Measurements from ENCODE around the gene CDH23. TPM values are rescaled to one million over a fixed set of nuclear protein-coding genes. Genes with fewer than 3 reads are reported as not detected.

Gene CDH23
- total RNA-seq, 2 experiments from 2014 or later, result 4.0 to 4.5 TPM

- peaks cover 9% of the 10 kb centered on the region for H3K9me3 Mint-ChIP-seq
- peak overlapping the region; percentile 52 for H3K27ac Mint-ChIP-seq
- H3K4me3 Mint-ChIP-seq, result no peak overlapping the region
- ChIA-PET POLR2A (no interaction called here), CTCF (interaction anchor here (0.9 to 2.3 kb wide), 3 partner anchors 8 to 40 kb away, joined by 3 to 8 read pairs (median 7); no protein-coding TSS in a partner anchor)
- no peak for DNase-seq
- H3K27me3 Mint-ChIP-seq, result no peaks in the 10 kb centered on the region
- H3K36me3 Mint-ChIP-seq (ENCODE audit: low read depth), result peaks cover 3% of the 10 kb centered on the region
- peaks cover 3% of the 10 kb centered on the region for H3K4me1 Mint-ChIP-seq
Measured at GRCh38 chr10:71688256-71688655, 291.5 kb downstream of the CDH23 start.

GRCh38 chr10:71690094-71690720 is 293.5 kb downstream of the CDH23 start:
- Mint-ChIP-seq H3K27ac (no peak overlapping the region), H3K36me3 (ENCODE audit: low read depth) (peaks cover 3% of the 10 kb centered on the region), H3K27me3 (no peaks in the 10 kb centered on the region), H3K4me3 (no peak overlapping the region), H3K9me3 (peaks cover 9% of the 10 kb centered on the region), H3K4me1 (peaks cover 17% of the 10 kb centered on the region)
- DNase-seq, result no peak
- ChIA-PET CTCF (interaction anchor here (0.9 to 2.5 kb wide), 3 partner anchors 18 to 122 kb away, joined by 4 to 8 read pairs (median 5); no protein-coding TSS in a partner anchor), POLR2A (no interaction called here)

- Mint-ChIP-seq H3K27me3 (no peaks in the 10 kb centered on the region), H3K36me3 (ENCODE audit: low read depth) (peaks cover 3% of the 10 kb centered on the region), H3K9me3 (peaks cover 9% of the 10 kb centered on the region), H3K27ac (peak overlapping the region; percentile 1), H3K4me3 (no peak overlapping the region), H3K4me1 (peaks cover 25% of the 10 kb centered on the region)
- ChIA-PET CTCF (interaction anchor here (0.9 to 2.5 kb wide), 5 partner anchors 14 to 82 kb away, joined by 3 to 8 read pairs (median 4); no protein-coding TSS in a partner anchor), POLR2A (no interaction called here)
- DNase-seq, result no peak
Measured at GRCh38 chr10:71691405-71691804, 294.7 kb downstream of the CDH23 start.

- Mint-ChIP-seq H3K27ac (no peak overlapping the region), H3K27me3 (no peaks in the 10 kb centered on the region), H3K4me3 (no peak overlapping the region), H3K4me1 (peaks cover 37% of the 10 kb centered on the region), H3K36me3 (ENCODE audit: low read depth) (peaks cover 3% of the 10 kb centered on the region), H3K9me3 (peaks cover 9% of the 10 kb centered on the region)
- CTCF ChIA-PET, result interaction anchor here (0.6 to 2.5 kb wide), 6 partner anchors 13 to 680 kb away, joined by 3 to 8 read pairs (median 4); partner anchors contain the start of gene VSIR
- no peak for DNase-seq
- POLR2A ChIA-PET, result no interaction called here
Measured at GRCh38 chr10:71692598-71693306, 296.0 kb downstream of the CDH23 start.

GRCh38 chr10:71693377-71693776 is 296.7 kb downstream of the CDH23 start:
- H3K9me3 Mint-ChIP-seq, result peaks cover 3% of the 10 kb centered on the region
- H3K4me3 Mint-ChIP-seq, result no peak overlapping the region
- ChIA-PET POLR2A (no interaction called here), CTCF (interaction anchor here (0.7 to 2.2 kb wide), 6 partner anchors 12 to 80 kb away, joined by 3 to 12 read pairs (median 4); partner anchors contain the start of gene VSIR)
- no peak for DNase-seq
- no peak overlapping the region for H3K27ac Mint-ChIP-seq
- H3K4me1 Mint-ChIP-seq, result peaks cover 42% of the 10 kb centered on the region
- no peaks in the 10 kb centered on the region for H3K36me3 Mint-ChIP-seq (ENCODE audit: low read depth)
- no peaks in the 10 kb centered on the region for H3K27me3 Mint-ChIP-seq

GRCh38 chr10:71694039-71694501 is 297.4 kb downstream of the CDH23 start:
- no peaks in the 10 kb centered on the region for H3K36me3 Mint-ChIP-seq (ENCODE audit: low read depth)
- no peak overlapping the region for H3K4me3 Mint-ChIP-seq
- H3K27ac Mint-ChIP-seq, result peak overlapping the region; percentile 86
- peaks cover 49% of the 10 kb centered on the region for H3K4me1 Mint-ChIP-seq
- no peak for DNase-seq
- no peaks in the 10 kb centered on the region for H3K27me3 Mint-ChIP-seq
- ChIA-PET CTCF (interaction anchor here (1.4 to 2.2 kb wide), 2 partner anchors 14 to 40 kb away, joined by 3 to 12 read pairs; no protein-coding TSS in a partner anchor), POLR2A (no interaction called here)
- H3K9me3 Mint-ChIP-seq, result peaks cover 3% of the 10 kb centered on the region

DNA sequence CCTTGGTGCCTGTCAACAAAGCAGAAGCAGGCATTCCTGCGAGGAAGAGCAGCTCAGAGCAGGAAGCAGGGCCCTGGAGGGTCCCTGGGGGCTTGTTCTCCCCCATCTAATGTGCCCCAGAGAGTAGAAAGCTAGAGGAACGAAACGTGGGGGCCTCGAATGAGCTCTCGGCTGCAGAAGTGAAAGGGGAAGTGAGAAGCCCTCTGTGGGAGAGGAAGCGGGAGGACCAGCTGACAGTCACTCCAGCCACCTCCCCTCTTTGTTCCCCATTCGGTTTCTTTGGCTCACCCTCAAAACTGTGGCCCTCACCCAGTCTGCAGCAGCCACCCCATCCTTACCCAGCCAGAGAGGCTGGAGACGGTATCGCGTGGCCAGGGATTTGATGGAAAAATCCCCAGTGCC is 297.8 kb downstream of the CDH23 start:
- Mint-ChIP-seq H3K4me3 (no peak overlapping the region), H3K4me1 (peaks cover 52% of the 10 kb centered on the region), H3K27ac (peak overlapping the region; percentile 86), H3K36me3 (ENCODE audit: low read depth) (no peaks in the 10 kb centered on the region), H3K9me3 (peaks cover 3% of the 10 kb centered on the region), H3K27me3 (no peaks in the 10 kb centered on the region)
- peak; percentile 57 for DNase-seq
- ChIA-PET CTCF (interaction anchor here (1.2 to 2.2 kb wide), 4 partner anchors 13 to 86 kb away, joined by 3 to 12 read pairs (median 3); no protein-coding TSS in a partner anchor), POLR2A (no interaction called here)

GRCh38 chr10:71695502-71696476 is 299.1 kb downstream of the CDH23 start:
- Mint-ChIP-seq H3K27ac (peak overlapping the region; percentile 25), H3K4me3 (no peak overlapping the region), H3K4me1 (peaks cover 52% of the 10 kb centered on the region), H3K9me3 (peaks cover 3% of the 10 kb centered on the region), H3K27me3 (no peaks in the 10 kb centered on the region), H3K36me3 (ENCODE audit: low read depth) (no peaks in the 10 kb centered on the region)
- no peak for DNase-seq
- POLR2A ChIA-PET, result no interaction called here
- CTCF ChIA-PET, result interaction anchor here (1.0 to 4.9 kb wide), 25 partner anchors 8 to 382 kb away, joined by 3 to 42 read pairs (median 5); partner anchors contain the start of gene VSIR

DNA sequence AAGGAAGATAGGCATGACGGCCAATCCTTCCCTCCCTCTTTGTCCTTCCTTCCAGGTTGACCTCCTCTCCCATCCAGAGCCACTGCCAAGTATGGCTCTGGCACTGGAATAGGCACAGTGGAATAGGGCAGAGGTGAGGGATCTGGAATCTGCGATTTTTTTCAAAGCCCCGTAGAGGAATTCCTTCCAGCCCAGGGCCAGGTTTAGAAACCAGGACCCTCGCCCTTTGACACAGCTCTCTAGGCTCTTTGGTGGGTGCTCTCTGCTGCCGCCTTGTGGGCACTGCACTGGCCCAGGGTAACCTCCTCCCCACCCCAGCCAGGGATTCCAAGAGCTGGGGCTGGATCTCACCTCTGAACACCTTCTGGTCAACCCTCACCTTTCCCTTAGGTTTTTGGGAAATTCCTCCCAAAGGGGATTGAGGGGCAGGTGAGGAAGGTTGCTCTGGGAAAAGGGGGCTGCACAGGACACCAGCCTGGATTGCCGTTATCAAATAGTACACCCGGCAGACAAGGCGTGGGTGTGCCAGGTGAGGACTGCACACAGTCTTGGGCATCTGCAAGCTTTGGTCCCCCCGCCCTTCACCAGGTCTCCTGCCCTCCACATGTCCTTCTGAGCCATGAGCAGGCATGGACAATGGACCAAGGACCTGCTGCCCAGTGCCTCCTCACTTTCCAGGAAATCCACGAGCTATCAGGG is 300.1 kb downstream of the CDH23 start:
- Mint-ChIP-seq H3K27me3 (no peaks in the 10 kb centered on the region), H3K4me3 (no peak overlapping the region), H3K9me3 (no peaks in the 10 kb centered on the region), H3K27ac (peak overlapping the region; percentile 60), H3K4me1 (peaks cover 52% of the 10 kb centered on the region), H3K36me3 (ENCODE audit: low read depth) (no peaks in the 10 kb centered on the region)
- peak; percentile 65 for DNase-seq
- ChIA-PET POLR2A (no interaction called here), CTCF (interaction anchor here (0.9 to 4.9 kb wide), 27 partner anchors 9 to 383 kb away, joined by 3 to 42 read pairs (median 5); partner anchors contain the start of genes SLC29A3 and VSIR)

GRCh38 chr10:71697938-71698709 is 301.4 kb downstream of the CDH23 start:
- H3K27me3 Mint-ChIP-seq, result no peaks in the 10 kb centered on the region
- ChIA-PET CTCF (interaction anchor here (1.1 to 4.9 kb wide), 12 partner anchors 9 to 379 kb away, joined by 3 to 42 read pairs (median 5); partner anchors contain the start of genes SLC29A3 and VSIR), POLR2A (interaction anchor here (0.5 kb wide), 1 partner anchor 21 kb away, joined by 3 read pairs; no protein-coding TSS in a partner anchor)
- DNase-seq, result peak; percentile 36
- no peak overlapping the region for H3K4me3 Mint-ChIP-seq
- H3K36me3 Mint-ChIP-seq (ENCODE audit: low read depth), result no peaks in the 10 kb centered on the region
- no peaks in the 10 kb centered on the region for H3K9me3 Mint-ChIP-seq
- peaks cover 52% of the 10 kb centered on the region for H3K4me1 Mint-ChIP-seq
- peak overlapping the region; percentile 66 for H3K27ac Mint-ChIP-seq

GRCh38 chr10:71698737-71699136 is 302.0 kb downstream of the CDH23 start:
- POLR2A ChIA-PET, result no interaction called here
- Mint-ChIP-seq H3K27ac (peak overlapping the region; percentile 66), H3K27me3 (no peaks in the 10 kb centered on the region), H3K9me3 (no peaks in the 10 kb centered on the region), H3K4me1 (peaks cover 48% of the 10 kb centered on the region), H3K36me3 (ENCODE audit: low read depth) (no peaks in the 10 kb centered on the region), H3K4me3 (no peak overlapping the region)
- no peak for DNase-seq
- CTCF ChIA-PET, result interaction anchor here (1.1 to 4.9 kb wide), 10 partner anchors 9 to 314 kb away, joined by 4 to 42 read pairs (median 6); partner anchors contain the start of gene VSIR

Data from activated CD4-positive, alpha-beta T cell treated with anti-CD3 and anti-CD28 coated beads, Interleukin-2, amount 10 ng/mL, durations not matched to agents 7 days and 5 days (primary cell).